ENCODE data around the gene PRKCE.

- TF ChIP-seq POLR2A (IDR thresholded peaks at IDR 0.05) (no peak), CTCF (IDR thresholded peaks at IDR 0.05) (no peak)
These were observed 278.4 kb downstream of the PRKCE start for GRCh38 chr2:45929674-45930395.
